ENCODE results near the gene SP3.

GRCh38 chr2:173926875-173927274 is 38.3 kb downstream of the SP3 start:
- no peak for TF ChIP-seq CTCF (IDR thresholded peaks at IDR 0.05)
- TF ChIP-seq POLR2A (IDR thresholded peaks at IDR 0.05): no peak
